ENCODE results near the gene GPSM1.

- no peak for TF ChIP-seq CTCF (IDR thresholded peaks at IDR 0.05)
- no peak for TF ChIP-seq POLR2AphosphoS5 (IDR thresholded peaks at IDR 0.05)
- no peak for TF ChIP-seq POLR2A (IDR thresholded peaks at IDR 0.05)
These were observed 22.2 kb downstream of the GPSM1 start for GRCh38 chr9:136349546-136349945.
